ENCODE measurements around the gene LRRC15.

- TF ChIP-seq CTCF (conservative IDR thresholded peaks at IDR 0.05; ENCODE audit: low read length): no peak
- no peak for TF ChIP-seq EZH2phosphoT487 (IDR thresholded peaks at IDR 0.05; ENCODE audit: borderline replicate concordance, low read depth, low read length)
Observed at GRCh38 chr3:194395212-194395611, 25.7 kb upstream of the LRRC15 start.
